ENCODE results near the gene CDC42EP3. TPM values are rescaled to one million over a fixed set of nuclear protein-coding genes. Genes with fewer than 3 reads are reported as not detected.
A peak's percentile ranks its signal among the peaks of the same experiment; 100 is the strongest.

The CDC42EP3 gene
- total and polyA plus RNA-seq, 8 donors, result 3.5 to 11.9 (median 6.4) TPM

DNA sequence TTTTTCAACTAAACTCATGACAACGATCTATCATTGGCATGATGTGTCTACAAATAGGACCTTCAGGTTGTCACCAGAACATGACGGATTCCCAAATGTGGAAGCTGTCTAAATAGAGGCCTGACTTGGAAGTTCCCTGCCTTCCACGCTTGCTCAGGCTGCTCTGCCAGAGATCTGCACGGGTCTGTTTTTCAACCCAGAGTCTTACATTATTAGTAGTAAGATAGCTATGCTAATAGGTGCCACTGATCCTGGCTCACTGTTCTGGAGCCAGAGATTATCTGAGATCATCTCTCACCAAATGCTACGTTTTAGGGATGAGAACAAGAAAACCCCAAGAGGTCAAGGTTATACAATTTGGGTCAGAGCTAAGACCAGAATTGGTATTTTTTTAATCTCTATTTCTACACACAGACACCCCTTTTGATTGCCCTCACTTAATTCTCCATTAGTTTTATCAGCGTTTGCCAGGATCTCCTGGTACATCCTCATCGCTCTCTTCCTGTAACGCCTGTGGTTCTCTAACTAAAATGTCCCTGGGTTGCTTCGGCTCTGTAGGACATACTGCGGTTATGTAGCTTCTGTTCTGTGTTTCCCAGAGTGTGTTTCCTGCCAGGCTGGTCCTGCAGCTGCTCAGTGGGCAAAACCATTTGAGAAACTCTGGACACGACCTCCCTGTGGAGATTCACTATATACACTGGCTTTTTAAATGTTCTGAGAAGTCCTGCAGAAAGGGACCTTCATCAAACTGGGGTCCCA is 5.7 kb downstream of the CDC42EP3 start:
- Histone ChIP-seq H3K27ac (no peak overlapping the region), H3K36me3 (no peaks in the 10 kb centered on the region), H3K4me3 (no peak overlapping the region), H3K27me3 (no peaks in the 10 kb centered on the region), H3K4me1 (peaks cover 0 to 26% (median 16%) of the 10 kb centered on the region in 3 donors), H3K9me3 (no peaks in the 10 kb centered on the region)
- no peak for ATAC-seq
- DNase-seq, result no peak
- 76 to 80% methylated on average over 11 of the region's 11 CpGs for WGBS, 2 donors
- no peak for TF ChIP-seq CTCF (IDR thresholded peaks at IDR 0.05)
- intact Hi-C loops (cut with DNase I), result no loop called here
- FAIRE-seq, result no peak

GRCh38 chr2:37665043-37665442 is 6.4 kb downstream of the CDC42EP3 start:
- FAIRE-seq (no peak), ATAC-seq (peak in 1 of 4 donors; percentile 4), DNase-seq (no peak)
- Histone ChIP-seq H3K36me3 (no peaks in the 10 kb centered on the region), H3K9me3 (no peaks in the 10 kb centered on the region), H3K4me1 (peaks cover 0 to 20% (median 10%) of the 10 kb centered on the region in 3 donors), H3K27me3 (no peaks in the 10 kb centered on the region), H3K27ac (no peak overlapping the region), H3K4me3 (no peak overlapping the region)
- WGBS, 2 donors, result 85 to 92% methylated on average over 2 of the region's 2 CpGs
- intact Hi-C loops (cut with DNase I), result no loop called here
- no peak for TF ChIP-seq CTCF (IDR thresholded peaks at IDR 0.05)

- Histone ChIP-seq H3K4me3 (no peak overlapping the region), H3K27ac (no peak overlapping the region), H3K36me3 (no peaks in the 10 kb centered on the region), H3K27me3 (no peaks in the 10 kb centered on the region), H3K4me1 (peaks cover 3 to 21% (median 15%) of the 10 kb centered on the region in 3 donors), H3K9me3 (no peaks in the 10 kb centered on the region)
- WGBS, 2 donors, result 48 to 98% methylated on average over 2 of the region's 2 CpGs
- no peak for FAIRE-seq
- TF ChIP-seq CTCF (IDR thresholded peaks at IDR 0.05), result no peak
- intact Hi-C loops (cut with DNase I), result no loop called here
- DNase-seq, result no peak
- ATAC-seq, result peak in 1 of 4 donors; percentile 30
These were observed 7.2 kb downstream of the CDC42EP3 start for GRCh38 chr2:37664231-37664643.

DNA sequence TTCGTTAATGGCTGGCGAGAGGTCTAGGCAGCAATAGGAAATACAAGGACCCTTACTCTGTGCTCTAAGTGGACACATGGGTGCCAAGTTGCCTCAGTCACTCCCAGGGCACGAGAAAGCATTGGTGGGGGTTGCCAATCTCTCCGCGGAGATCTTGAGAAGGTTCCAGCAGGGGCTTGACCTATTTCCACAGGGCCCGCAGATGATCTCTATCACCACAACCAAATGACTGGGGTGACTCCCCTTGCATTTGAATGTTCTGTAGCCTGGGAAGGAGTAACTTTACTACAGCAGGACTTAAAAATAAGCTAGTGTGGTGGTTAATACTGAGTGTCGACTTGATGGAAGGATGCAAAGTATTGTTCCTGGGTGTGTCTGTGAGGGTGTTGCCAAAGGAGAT is 8.1 kb downstream of the CDC42EP3 start:
- intact Hi-C loops (cut with DNase I), result no loop called here
- 92 to 95% methylated on average over 7 of the region's 7 CpGs for WGBS, 2 donors
- H3K27me3 ChIP-seq, result no peaks in the 10 kb centered on the region
- no peak for ATAC-seq
- H3K4me1 ChIP-seq, result peaks cover 5 to 23% (median 13%) of the 10 kb centered on the region in 3 donors
- FAIRE-seq, result no peak
- no peak overlapping the region for H3K27ac ChIP-seq
- no peak overlapping the region for H3K4me3 ChIP-seq
- no peak for DNase-seq
- no peaks in the 10 kb centered on the region for H3K36me3 ChIP-seq
- no peaks in the 10 kb centered on the region for H3K9me3 ChIP-seq
- no peak for TF ChIP-seq CTCF (IDR thresholded peaks at IDR 0.05)

GRCh38 chr2:37659723-37660122 is 11.7 kb downstream of the CDC42EP3 start:
- Histone ChIP-seq H3K36me3 (no peaks in the 10 kb centered on the region), H3K4me3 (no peak overlapping the region), H3K27ac (no peak overlapping the region), H3K9me3 (no peaks in the 10 kb centered on the region), H3K27me3 (no peaks in the 10 kb centered on the region), H3K4me1 (peaks cover 5 to 13% (median 8%) of the 10 kb centered on the region in 3 donors)
- FAIRE-seq (no peak), DNase-seq (no peak), ATAC-seq (peak in 2 of 4 donors; percentile 48 to 52)
- no peak for TF ChIP-seq CTCF (IDR thresholded peaks at IDR 0.05)
- WGBS, 2 donors, result 33 to 44% methylated on average over 5 of the region's 5 CpGs
- intact Hi-C loops (cut with DNase I), result no loop called here

Measured in pancreas (tissue), 10 donors.